ENCODE data around the gene C1QTNF8.
A peak's percentile ranks its signal among the peaks of the same experiment; 100 is the strongest.

C1QTNF8 gene

GRCh38 chr16:1126586-1126985, 30.5 kb upstream of the C1QTNF8 start:
- DNase-seq = no peak

GRCh38 chr16:1126044-1126443, 30.0 kb upstream of the C1QTNF8 start:
- no peak for DNase-seq

- peak; percentile 17 to 67 for DNase-seq
Observed at GRCh38 chr16:1125471-1125870, 29.4 kb upstream of the C1QTNF8 start.

GRCh38 chr16:1124795-1125194, 28.8 kb upstream of the C1QTNF8 start:
- DNase-seq = no peak

GRCh38 chr16:1124291-1124690, 28.2 kb upstream of the C1QTNF8 start:
- DNase-seq = no peak

GRCh38 chr16:1123525-1124230, 27.6 kb upstream of the C1QTNF8 start:
- no peak for DNase-seq

GRCh38 chr16:1122398-1122765, 26.3 kb upstream of the C1QTNF8 start:
- no peak for DNase-seq

GRCh38 chr16:1121601-1122397, 25.8 kb upstream of the C1QTNF8 start:
- DNase-seq = no peak

GRCh38 chr16:1121009-1121408, 25.0 kb upstream of the C1QTNF8 start:
- DNase-seq = no peak

GRCh38 chr16:1120577-1120941, 24.5 kb upstream of the C1QTNF8 start:
- no peak for DNase-seq

- peak in 1 of 2 experiments; percentile 45 for DNase-seq
Observed at GRCh38 chr16:1119766-1120576, 23.9 kb upstream of the C1QTNF8 start.

GRCh38 chr16:1119129-1119528, 23.1 kb upstream of the C1QTNF8 start:
- no peak for DNase-seq

- no peak for DNase-seq
Observed at GRCh38 chr16:1117926-1118325, 21.9 kb upstream of the C1QTNF8 start.

GRCh38 chr16:1117176-1117900, 21.3 kb upstream of the C1QTNF8 start:
- DNase-seq = no peak

- DNase-seq = no peak
Observed at GRCh38 chr16:1116693-1117077, 20.6 kb upstream of the C1QTNF8 start.

GRCh38 chr16:1113889-1114526, 18.0 kb upstream of the C1QTNF8 start:
- no peak for DNase-seq

- DNase-seq = no peak
Observed at GRCh38 chr16:1113489-1113888, 17.4 kb upstream of the C1QTNF8 start.

- DNase-seq = no peak
Observed at GRCh38 chr16:1112506-1113184, 16.6 kb upstream of the C1QTNF8 start.

GRCh38 chr16:1109648-1110047, 13.6 kb upstream of the C1QTNF8 start:
- DNase-seq = no peak

- DNase-seq = peak in 1 of 2 experiments; percentile 40
Observed at GRCh38 chr16:1108299-1109252, 12.5 kb upstream of the C1QTNF8 start.

- no peak for DNase-seq
Observed at GRCh38 chr16:1107731-1108130, 11.7 kb upstream of the C1QTNF8 start.
